ENCODE measurements around the gene ARHGAP8. TPM values are rescaled to one million over a fixed set of nuclear protein-coding genes. Genes with fewer than 3 reads are reported as not detected.

The ARHGAP8 gene
- total and polyA plus RNA-seq, 2 donors (not counting 3 experiments of a cell fraction or from before 2014, with no cell fraction given) = not detected

DNA sequence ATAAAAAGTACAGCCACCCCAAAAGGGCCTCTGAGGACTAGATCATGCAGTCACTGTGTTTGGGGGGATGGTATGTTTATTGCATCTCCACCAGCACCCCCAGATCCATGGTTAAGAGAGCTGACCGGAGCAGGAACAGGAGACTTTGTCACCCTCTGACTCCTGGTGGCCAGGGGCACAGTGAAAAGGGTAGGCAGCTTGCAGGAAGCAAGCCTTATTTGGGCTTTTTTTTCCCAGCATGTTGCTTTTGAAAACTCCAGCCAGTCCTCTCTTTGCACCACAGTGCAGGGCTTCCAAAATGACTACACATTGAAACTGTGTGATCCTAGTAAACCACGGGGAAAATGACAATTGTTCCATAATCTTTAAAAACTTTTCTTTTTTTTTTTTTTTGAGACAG, 29.8 kb upstream of the ARHGAP8 start:
- H3K27me3 ChIP-seq (ENCODE audit: control insufficient read depth in 2 of 2, insufficient read depth in 2 of 2, low read length in 2 of 2) = no peaks in the 10 kb centered on the region
- H3K9me1 ChIP-seq (replicated peaks; ENCODE audit: control insufficient read depth, extremely low read depth, insufficient read depth, low read length) = no peaks in the 10 kb centered on the region
- H3K4me2 ChIP-seq (ENCODE audit: insufficient read depth, low read length) = no peak overlapping the region
- no peak overlapping the region for H2AFZ ChIP-seq (ENCODE audit: low read depth, low read length)
- no peak overlapping the region for H3K27ac ChIP-seq (ENCODE audit: insufficient read depth, low read depth, low read length)
- BruUV-seq (replicated peaks) = no TSS peak
- intact Hi-C loops (cut with micrococcal nuclease) = no loop called here
- H3K9me3 ChIP-seq (replicated peaks; ENCODE audit: control insufficient read depth, insufficient read depth, low read length) = no peaks in the 10 kb centered on the region
- H3K9ac ChIP-seq (replicated peaks; ENCODE audit: extremely low read depth, insufficient read depth, low read length) = no peak overlapping the region
- H3K4me3 ChIP-seq (replicated peaks in 1 of 3; ENCODE audit: insufficient read depth in 1 of 3, low read depth in 1 of 3, low read length in 3 of 3) = no peak overlapping the region
- FAIRE-seq (no peak), DNase-seq (ENCODE audit: low read depth, low spot score) (no peak)
- H3K4me1 ChIP-seq (ENCODE audit: control insufficient read depth, extremely low read depth, insufficient read depth, low read length) = no peaks in the 10 kb centered on the region
- TF ChIP-seq EZH2 (IDR thresholded peaks at IDR 0.05; ENCODE audit: borderline replicate concordance, low read depth, low read length, severe bottlenecking) (no peak), GATA2 (IDR thresholded peaks at IDR 0.05; ENCODE audit: insufficient read depth, insufficient read length, low read depth, low read length) (no peak), POLR2AphosphoS5 (IDR thresholded peaks at IDR 0.05; ENCODE audit: insufficient read depth, low read depth, low read length) (no peak), MYC (IDR thresholded peaks at IDR 0.05; ENCODE audit: low read depth, low read length) (no peak), FOS (IDR thresholded peaks at IDR 0.05; ENCODE audit: borderline replicate concordance, insufficient read depth, low read length) (no peak), JUN (IDR thresholded peaks at IDR 0.05; ENCODE audit: borderline replicate concordance, insufficient read depth, insufficient read length, low read depth) (no peak), POLR2A (IDR thresholded peaks at IDR 0.05; ENCODE audit: low read depth, low read length) (no peak)
- TF ChIP-seq, protein P1, sequence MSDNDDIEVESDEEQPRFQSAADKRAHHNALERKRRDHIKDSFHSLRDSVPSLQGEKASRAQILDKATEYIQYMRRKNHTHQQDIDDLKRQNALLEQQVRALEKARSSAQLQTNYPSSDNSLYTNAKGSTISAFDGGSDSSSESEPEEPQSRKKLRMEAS (IDR thresholded peaks at IDR 0.05; ENCODE audit: insufficient read depth, insufficient read length) = no peak
- TF ChIP-seq, protein P2, sequence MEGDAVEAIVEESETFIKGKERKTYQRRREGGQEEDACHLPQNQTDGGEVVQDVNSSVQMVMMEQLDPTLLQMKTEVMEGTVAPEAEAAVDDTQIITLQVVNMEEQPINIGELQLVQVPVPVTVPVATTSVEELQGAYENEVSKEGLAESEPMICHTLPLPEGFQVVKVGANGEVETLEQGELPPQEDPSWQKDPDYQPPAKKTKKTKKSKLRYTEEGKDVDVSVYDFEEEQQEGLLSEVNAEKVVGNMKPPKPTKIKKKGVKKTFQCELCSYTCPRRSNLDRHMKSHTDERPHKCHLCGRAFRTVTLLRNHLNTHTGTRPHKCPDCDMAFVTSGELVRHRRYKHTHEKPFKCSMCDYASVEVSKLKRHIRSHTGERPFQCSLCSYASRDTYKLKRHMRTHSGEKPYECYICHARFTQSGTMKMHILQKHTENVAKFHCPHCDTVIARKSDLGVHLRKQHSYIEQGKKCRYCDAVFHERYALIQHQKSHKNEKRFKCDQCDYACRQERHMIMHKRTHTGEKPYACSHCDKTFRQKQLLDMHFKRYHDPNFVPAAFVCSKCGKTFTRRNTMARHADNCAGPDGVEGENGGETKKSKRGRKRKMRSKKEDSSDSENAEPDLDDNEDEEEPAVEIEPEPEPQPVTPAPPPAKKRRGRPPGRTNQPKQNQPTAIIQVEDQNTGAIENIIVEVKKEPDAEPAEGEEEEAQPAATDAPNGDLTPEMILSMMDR (IDR thresholded peaks at IDR 0.05; ENCODE audit: extremely low read depth in 1 of 2, insufficient read depth in 1 of 2, low read depth in 1 of 2, low read length in 2 of 2) = no peak
- H3K79me2 ChIP-seq (ENCODE audit: control insufficient read depth, insufficient read depth, low read length) = no peaks in the 10 kb centered on the region
- POLR2A ChIA-PET = interaction anchor here (0.7 kb wide), 1 partner anchor 9 kb away, joined by 3 read pairs; no protein-coding TSS in a partner anchor
- no peaks in the 10 kb centered on the region for H3K36me3 ChIP-seq (ENCODE audit: control insufficient read depth in 2 of 2, extremely low read depth in 1 of 2, insufficient read depth in 2 of 2, low read length in 2 of 2)
- dilution Hi-C loops (cut with MboI; ENCODE audit: extremely low pct_ligation_motif_present, low sequenced_read_pairs) = no loop called here
- H4K20me1 ChIP-seq (replicated peaks; ENCODE audit: control insufficient read depth, extremely low read depth, insufficient read depth, low read length) = no peaks in the 10 kb centered on the region
- CTCF ChIA-PET = no interaction called here
